GM19328 (cell line): ENCODE results near the gene RCOR1.

Source experiments
- ATAC-seq: cut with Tn5 transposase; IDR thresholded peaks from one replicate; pipeline ENCODE4 v1.9.1; 2021; ENCODE audit warnings: mild to moderate bottlenecking, moderate library complexity; ENCODE audit not compliant: unreplicated experiment

RCOR1 gene

GRCh38 chr14:102668291-102668873 lies 75.9 kb downstream of the RCOR1 start:
- no peak for ATAC-seq

GRCh38 chr14:102671410-102671809 lies 79.0 kb downstream of the RCOR1 start:
- ATAC-seq: no peak

- ATAC-seq: no peak
Observed at GRCh38 chr14:102672410-102672960, 80.0 kb downstream of the RCOR1 start.

GRCh38 chr14:102675396-102675795 lies 82.9 kb downstream of the RCOR1 start:
- no peak for ATAC-seq

GRCh38 chr14:102678394-102678793 lies 85.9 kb downstream of the RCOR1 start:
- ATAC-seq: no peak

GRCh38 chr14:102683399-102684297 lies 91.2 kb downstream of the RCOR1 start:
- ATAC-seq: no peak

- ATAC-seq: no peak
Observed at GRCh38 chr14:102684298-102684663, 91.8 kb downstream of the RCOR1 start.

- no peak for ATAC-seq
Observed at GRCh38 chr14:102686196-102686801, 93.8 kb downstream of the RCOR1 start.

GRCh38 chr14:102688290-102688689 lies 95.8 kb downstream of the RCOR1 start:
- no peak for ATAC-seq

- ATAC-seq: no peak
Observed at GRCh38 chr14:102690509-102691286, 98.2 kb downstream of the RCOR1 start.

GRCh38 chr14:102691763-102692162 lies 99.3 kb downstream of the RCOR1 start:
- ATAC-seq: no peak

- no peak for ATAC-seq
Observed at GRCh38 chr14:102692334-102692733, 99.9 kb downstream of the RCOR1 start.

- no peak for ATAC-seq
Observed at GRCh38 chr14:102693006-102693755, 100.7 kb downstream of the RCOR1 start.

GRCh38 chr14:102694530-102695166 lies 102.2 kb downstream of the RCOR1 start:
- ATAC-seq: no peak

GRCh38 chr14:102695167-102695555 lies 102.7 kb downstream of the RCOR1 start:
- no peak for ATAC-seq

GRCh38 chr14:102696332-102696731 lies 103.9 kb downstream of the RCOR1 start:
- ATAC-seq: no peak

GRCh38 chr14:102696856-102697495 lies 104.5 kb downstream of the RCOR1 start:
- ATAC-seq: no peak

- ATAC-seq: no peak
Observed at GRCh38 chr14:102697501-102697900, 105.1 kb downstream of the RCOR1 start.

GRCh38 chr14:102699416-102700110 lies 107.1 kb downstream of the RCOR1 start:
- no peak for ATAC-seq
